Coronary artery (tissue), 2 donors: Measurements from ENCODE around the gene TNRC6A.

Source experiments
- DNase-seq: peaks from one replicate; pipeline ENCODE4 v3.0.0-alpha.2; 2017; ENCODE audit warnings: low spot score
- H3K27ac ChIP-seq, 2 donors: fragments of 200-600 bp; sonication (generic); one replicate each; pipeline ENCODE4 v1.5.1; 2016 to 2019
- H3K4me3 ChIP-seq: fragments of 200-600 bp; sonication (generic); 2 replicates; pipeline ENCODE4 v1.5.1; 2016; ENCODE audit warnings: mild to moderate bottlenecking, moderate library complexity
- TF ChIP-seq, protein P1 (sequence below): fragments of 200-600 bp; sonication (generic); IDR thresholded peaks from one replicate; pipeline ENCODE4 v1.5.1; 2019; ENCODE audit warnings: antibody characterized with exemption

TNRC6A gene

DNA sequence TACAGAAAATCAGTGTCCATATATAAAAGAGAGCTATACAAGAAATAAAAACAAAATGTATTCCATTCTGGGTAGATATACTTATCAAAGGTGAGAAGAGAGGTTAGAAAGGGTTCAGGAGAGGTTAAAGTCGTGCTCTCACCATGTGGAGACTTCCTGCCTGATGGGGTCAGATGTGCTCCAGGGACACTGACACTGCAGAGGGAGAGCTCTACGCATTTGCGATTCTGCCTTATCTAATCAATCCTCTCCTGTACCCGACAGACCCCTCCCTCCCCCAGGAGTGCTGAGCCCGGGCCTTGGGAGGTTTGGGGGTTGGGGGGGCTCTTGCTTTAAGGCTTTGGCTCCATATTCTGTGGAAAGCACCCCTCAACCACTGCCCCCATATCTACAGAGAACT is 99.7 kb downstream of the TNRC6A start:
- no peak for DNase-seq
- Histone ChIP-seq H3K27ac (no peak overlapping the region), H3K4me3 (no peak overlapping the region)
- TF ChIP-seq, protein P1, sequence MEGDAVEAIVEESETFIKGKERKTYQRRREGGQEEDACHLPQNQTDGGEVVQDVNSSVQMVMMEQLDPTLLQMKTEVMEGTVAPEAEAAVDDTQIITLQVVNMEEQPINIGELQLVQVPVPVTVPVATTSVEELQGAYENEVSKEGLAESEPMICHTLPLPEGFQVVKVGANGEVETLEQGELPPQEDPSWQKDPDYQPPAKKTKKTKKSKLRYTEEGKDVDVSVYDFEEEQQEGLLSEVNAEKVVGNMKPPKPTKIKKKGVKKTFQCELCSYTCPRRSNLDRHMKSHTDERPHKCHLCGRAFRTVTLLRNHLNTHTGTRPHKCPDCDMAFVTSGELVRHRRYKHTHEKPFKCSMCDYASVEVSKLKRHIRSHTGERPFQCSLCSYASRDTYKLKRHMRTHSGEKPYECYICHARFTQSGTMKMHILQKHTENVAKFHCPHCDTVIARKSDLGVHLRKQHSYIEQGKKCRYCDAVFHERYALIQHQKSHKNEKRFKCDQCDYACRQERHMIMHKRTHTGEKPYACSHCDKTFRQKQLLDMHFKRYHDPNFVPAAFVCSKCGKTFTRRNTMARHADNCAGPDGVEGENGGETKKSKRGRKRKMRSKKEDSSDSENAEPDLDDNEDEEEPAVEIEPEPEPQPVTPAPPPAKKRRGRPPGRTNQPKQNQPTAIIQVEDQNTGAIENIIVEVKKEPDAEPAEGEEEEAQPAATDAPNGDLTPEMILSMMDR, result no peak

DNA sequence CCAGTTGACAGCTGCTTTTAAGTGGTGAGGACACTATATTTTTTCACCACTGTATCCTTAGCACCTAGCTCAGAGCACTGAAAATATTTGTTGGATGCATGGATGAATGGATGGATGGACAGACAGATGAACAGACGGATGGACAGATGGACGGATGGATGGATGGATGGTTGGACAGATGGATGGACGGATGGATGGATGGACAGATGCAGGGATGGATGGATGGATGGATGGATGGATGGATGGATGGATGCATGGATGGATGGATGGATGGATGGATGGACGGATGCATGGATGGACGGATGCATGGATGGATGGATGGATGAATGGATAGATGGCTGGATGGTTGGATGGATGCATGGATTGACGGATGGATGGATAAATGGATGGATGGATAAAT is 103.9 kb downstream of the TNRC6A start:
- Histone ChIP-seq H3K4me3 (no peak overlapping the region), H3K27ac (no peak overlapping the region)
- TF ChIP-seq, protein P1, result no peak
- no peak for DNase-seq

DNA sequence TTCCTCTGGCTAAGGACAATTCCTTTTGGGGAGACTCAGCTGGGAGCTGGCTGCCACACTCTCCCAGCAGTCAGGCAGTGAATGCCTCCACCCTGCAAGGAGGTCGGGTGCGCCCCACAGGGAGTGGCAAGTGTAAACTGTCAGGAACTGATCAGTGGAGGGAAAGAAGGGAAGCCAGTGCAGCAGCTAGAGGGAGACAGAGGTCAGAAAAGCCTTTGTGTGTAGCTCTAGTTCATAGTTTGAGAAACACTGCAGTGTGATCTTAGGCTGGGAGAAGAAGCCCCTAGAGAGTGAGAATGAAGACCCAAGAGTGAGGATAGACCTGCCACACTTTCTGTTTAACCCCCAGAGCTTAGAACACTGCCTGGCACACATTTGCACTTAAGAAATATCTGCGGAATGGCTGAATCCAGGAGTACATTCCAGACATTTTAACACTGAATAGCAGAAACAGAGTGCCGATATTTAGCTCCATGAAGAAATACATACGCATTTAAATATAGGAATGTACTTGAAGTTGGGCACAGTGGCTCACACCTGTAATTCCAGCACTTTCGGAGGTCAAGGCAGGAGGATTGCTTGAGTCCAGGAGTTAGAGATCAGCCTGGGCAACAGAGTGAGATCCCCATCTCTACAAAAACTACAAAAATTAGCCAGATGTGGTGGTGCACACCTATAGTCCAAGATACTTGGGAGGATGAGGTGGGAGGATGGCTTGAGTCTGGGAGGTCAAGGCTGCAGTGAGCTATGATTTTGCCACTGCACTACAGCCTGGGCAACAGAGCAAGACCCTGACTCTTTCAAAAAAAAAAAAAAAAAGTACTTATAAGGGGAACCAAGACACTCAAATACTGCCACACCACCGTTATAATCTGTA is 105.2 kb downstream of the TNRC6A start:
- TF ChIP-seq, protein P1, result no peak
- Histone ChIP-seq H3K27ac (no peak overlapping the region), H3K4me3 (no peak overlapping the region)
- no peak for DNase-seq

DNA sequence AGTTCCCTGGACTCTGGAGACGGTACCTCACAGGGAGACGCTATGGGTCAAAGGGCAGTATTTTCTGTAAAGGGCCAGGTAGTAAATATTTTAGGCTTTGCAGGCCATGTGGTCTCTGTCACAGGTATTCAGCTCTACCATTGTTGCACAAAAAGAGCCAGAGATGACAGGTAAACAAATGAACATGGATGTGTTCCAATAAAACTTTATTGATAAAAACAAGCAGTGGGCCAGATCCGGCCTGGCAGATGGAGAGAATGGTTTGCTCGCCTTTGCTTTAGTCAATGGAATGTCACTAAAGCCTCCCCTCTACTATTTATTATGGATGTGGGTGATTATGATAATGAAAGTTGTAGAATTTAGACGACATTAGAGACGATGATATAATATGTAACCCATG is 107.4 kb downstream of the TNRC6A start:
- TF ChIP-seq, protein P1, result no peak
- Histone ChIP-seq H3K27ac (no peak overlapping the region), H3K4me3 (no peak overlapping the region)
- no peak for DNase-seq

DNA sequence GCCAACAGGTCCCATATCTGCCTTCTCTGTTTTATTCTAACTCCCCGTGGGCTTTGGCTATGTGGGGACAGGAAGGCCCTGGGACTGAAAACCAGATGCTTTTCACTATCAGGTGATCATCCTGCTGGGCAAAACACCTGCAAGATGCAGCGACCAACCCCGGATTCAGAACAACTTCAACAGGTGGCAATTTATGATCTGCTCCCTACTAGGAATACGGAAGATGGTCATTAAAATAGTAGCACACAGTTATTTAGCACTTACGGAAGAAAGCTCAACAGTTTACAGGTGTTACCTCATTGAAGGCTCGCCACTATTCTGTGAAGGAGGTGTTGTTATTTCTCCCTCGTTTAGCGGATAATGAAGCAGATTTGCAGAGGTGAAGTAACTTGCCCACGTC is 108.5 kb downstream of the TNRC6A start:
- TF ChIP-seq, protein P1, result no peak
- peak overlapping the region; percentile 33 to 72 for H3K27ac ChIP-seq

DNA sequence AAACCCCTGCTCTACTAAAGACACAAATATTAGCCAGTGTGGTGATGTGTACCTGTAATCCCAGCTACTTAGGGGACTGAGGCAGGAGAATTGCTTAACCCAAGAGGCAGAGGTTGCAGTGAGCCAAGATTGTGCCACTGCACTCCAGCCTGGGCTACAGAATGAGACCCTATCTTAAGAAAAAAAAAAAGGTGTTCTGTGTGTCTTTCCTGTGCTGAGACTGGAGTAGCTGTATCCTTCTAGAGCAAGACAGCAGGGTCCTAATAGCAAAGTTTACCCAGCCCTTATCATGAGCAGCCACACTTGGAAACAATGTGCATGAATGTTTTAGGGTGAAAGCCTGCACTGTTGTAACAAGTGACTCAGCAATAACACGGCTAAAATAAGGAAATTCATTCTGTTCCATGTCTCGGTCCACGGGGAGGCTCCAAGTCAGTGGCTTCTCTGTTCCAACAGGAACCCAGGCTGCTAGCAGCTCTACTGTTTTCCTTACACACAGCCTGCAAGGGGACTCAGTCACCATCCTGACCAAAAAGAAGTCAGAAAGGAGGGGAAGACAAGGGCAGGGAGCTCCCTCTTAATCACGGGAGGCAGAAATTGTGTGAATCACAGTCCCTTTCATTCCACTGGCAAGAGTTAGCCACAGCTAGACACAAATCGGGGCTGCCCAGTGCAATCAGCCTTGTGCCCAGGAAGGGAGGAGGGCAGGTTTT is 109.3 kb downstream of the TNRC6A start:
- TF ChIP-seq, protein P1, result no peak
- H3K27ac ChIP-seq, result peak overlapping the region; percentile 33 to 72
- no peak for DNase-seq
- H3K4me3 ChIP-seq, result peak overlapping the region; percentile 27

More for the DNA sequence above, 108.5 kb downstream of the TNRC6A start:
- no peak for DNase-seq
- H3K4me3 ChIP-seq, result no peak overlapping the region
